GM12873 (cell line): ENCODE results near the gene FGF7.

Experiments
- CTCF ChIP-seq: IDR thresholded peaks from 2 replicates; pipeline ENCODE4 v1.5.1; 2012; ENCODE audit warnings: low read depth, mild to moderate bottlenecking, moderate library complexity, low read length, control low read depth; ENCODE audit not compliant: insufficient read depth; ENCODE audit errors: missing control alignments

Gene FGF7

GRCh38 chr15:49472338-49472737 is 49.3 kb downstream of the FGF7 start:
- no peak for TF ChIP-seq CTCF

GRCh38 chr15:49473031-49473430 is 50.0 kb downstream of the FGF7 start:
- no peak for TF ChIP-seq CTCF

GRCh38 chr15:49490966-49491365 is 67.9 kb downstream of the FGF7 start:
- TF ChIP-seq CTCF: no peak

- no peak for TF ChIP-seq CTCF
Observed at GRCh38 chr15:49492151-49492550, 69.1 kb downstream of the FGF7 start.

GRCh38 chr15:49492830-49493229 is 69.8 kb downstream of the FGF7 start:
- TF ChIP-seq CTCF: no peak

GRCh38 chr15:49494842-49495241 is 71.8 kb downstream of the FGF7 start:
- TF ChIP-seq CTCF: no peak

GRCh38 chr15:49495993-49496753 is 73.1 kb downstream of the FGF7 start:
- TF ChIP-seq CTCF: no peak
